GM19467 (cell line): Measurements from ENCODE around the gene STAC3.

Source experiments
- ATAC-seq: cut with Tn5 transposase; IDR thresholded peaks from one replicate; pipeline ENCODE4 v1.9.1; 2021; ENCODE audit warnings: mild to moderate bottlenecking, moderate library complexity; ENCODE audit not compliant: unreplicated experiment

STAC3 gene

DNA sequence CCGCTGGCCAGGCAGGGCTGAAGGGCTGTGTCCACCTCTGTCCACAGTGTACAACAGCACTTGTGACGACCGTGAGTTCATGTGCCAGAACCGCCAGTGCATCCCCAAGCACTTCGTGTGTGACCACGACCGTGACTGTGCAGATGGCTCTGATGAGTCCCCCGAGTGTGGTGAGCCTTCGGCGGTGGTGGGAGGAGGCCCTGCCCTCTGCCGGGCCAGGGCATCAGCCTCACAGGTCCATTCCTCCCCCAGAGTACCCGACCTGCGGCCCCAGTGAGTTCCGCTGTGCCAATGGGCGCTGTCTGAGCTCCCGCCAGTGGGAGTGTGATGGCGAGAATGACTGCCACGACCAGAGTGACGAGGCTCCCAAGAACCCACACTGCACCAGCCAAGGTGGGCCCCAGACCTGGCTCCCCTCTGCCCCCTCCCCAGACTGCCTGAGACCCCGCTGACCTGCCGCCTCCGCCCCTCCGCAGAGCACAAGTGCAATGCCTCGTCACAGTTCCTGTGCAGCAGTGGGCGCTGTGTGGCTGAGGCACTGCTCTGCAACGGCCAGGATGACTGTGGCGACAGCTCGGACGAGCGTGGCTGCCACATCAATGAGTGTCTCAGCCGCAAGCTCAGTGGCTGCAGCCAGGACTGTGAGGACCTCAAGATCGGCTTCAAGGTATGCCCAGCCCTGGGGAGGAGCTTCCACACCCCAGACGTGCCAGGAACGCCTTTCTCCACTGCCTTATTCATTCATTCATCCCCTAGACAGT lies 55.2 kb downstream of the STAC3 start:
- no peak for ATAC-seq

DNA sequence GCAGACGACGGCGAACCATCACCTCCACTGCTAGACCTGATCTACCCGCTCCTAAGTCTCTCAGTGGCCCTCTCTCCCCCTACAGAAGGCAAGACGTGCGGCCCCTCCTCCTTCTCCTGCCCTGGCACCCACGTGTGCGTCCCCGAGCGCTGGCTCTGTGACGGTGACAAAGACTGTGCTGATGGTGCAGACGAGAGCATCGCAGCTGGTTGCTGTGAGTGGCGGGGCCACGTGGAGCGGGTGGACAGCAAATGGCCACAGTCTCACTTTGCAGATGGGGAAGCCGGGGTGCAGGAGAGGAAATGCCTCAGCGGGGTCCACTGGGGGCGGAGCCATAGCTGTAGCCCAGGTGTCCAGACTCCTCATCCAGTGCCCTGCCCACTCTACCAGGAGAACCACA lies 55.8 kb downstream of the STAC3 start:
- no peak for ATAC-seq

DNA sequence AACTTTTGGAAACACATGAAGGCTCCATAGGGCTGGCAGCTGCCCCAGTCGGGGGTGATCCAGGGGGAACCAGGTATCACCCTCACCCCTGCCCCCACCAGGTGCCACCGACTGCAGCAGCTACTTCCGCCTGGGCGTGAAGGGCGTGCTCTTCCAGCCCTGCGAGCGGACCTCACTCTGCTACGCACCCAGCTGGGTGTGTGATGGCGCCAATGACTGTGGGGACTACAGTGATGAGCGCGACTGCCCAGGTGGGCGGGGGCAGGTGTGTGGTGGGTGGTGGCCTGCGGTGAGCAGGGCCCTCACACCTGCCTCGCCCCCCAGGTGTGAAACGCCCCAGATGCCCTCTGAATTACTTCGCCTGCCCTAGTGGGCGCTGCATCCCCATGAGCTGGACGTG lies 56.7 kb downstream of the STAC3 start:
- no peak for ATAC-seq

DNA sequence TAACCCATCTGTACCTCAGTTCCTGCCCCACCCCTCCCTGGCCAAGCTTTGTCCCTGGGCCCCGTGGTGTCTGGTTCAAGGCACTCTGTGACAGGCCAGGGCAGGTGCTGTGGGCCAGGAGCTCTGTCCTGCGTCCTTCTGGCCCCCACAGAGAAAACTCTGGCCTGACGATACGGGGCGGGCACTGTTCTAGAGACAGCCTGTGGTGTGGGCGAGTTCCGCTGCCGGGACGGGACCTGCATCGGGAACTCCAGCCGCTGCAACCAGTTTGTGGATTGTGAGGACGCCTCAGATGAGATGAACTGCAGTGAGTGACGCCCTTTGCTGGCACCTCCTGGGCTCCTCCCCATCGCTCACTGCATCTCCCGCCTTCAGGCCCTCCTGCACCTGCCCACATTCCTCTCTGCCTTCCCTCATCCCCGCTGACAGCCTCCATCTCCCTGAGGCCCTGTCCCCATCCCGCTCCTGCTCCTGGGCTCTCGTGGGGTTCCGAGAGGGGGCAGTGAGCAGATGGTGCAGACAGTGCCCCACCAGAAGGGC lies 57.2 kb downstream of the STAC3 start:
- ATAC-seq: no peak
